ENCODE data around the gene PPP1R8.

DNA sequence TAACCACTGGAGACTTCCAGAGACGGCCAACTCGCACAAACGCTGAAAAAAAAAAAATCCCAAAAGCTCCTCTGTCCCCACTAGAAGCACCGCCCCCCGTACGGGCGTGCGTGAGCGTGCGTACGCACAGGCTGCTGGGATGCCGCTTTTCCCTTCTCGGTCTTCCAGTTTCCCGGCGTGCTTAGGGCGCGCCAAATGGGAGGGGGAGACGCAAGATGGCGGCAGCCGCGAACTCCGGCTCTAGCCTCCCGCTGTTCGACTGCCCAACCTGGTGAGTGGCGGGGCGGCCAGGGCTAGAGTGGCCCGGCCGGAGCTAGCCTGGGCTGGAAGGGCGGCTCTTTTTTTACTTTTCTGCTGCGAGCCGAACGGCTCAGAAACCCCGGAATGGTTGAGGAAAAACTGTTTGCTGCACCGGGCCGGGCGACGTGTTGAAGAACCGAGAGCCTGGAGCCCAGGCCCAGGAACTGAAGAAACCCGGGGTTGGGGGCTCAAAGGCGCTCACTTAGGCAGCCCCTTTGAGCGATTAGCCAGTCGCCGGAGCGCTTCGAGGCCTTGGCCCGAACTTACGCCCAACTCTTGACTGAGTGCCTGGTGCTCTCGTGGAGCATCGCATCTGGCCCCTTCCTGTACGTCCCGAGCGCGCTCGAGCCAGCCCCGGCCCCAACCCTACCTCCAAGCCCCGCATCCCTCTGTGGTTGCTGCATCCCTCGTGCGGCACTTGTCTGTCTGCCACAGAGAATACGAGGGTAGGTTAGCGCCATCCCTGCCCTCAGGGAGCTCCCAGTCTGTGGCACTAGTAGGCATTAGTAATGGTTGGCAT, at the start of gene PPP1R8:
- TF ChIP-seq, protein P1, sequence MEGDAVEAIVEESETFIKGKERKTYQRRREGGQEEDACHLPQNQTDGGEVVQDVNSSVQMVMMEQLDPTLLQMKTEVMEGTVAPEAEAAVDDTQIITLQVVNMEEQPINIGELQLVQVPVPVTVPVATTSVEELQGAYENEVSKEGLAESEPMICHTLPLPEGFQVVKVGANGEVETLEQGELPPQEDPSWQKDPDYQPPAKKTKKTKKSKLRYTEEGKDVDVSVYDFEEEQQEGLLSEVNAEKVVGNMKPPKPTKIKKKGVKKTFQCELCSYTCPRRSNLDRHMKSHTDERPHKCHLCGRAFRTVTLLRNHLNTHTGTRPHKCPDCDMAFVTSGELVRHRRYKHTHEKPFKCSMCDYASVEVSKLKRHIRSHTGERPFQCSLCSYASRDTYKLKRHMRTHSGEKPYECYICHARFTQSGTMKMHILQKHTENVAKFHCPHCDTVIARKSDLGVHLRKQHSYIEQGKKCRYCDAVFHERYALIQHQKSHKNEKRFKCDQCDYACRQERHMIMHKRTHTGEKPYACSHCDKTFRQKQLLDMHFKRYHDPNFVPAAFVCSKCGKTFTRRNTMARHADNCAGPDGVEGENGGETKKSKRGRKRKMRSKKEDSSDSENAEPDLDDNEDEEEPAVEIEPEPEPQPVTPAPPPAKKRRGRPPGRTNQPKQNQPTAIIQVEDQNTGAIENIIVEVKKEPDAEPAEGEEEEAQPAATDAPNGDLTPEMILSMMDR (conservative IDR thresholded peaks at IDR 0.05 in 1 of 2, IDR thresholded peaks at IDR 0.05 in 1 of 2; ENCODE audit: low read depth in 1 of 2, low read length in 2 of 2): no peak
- no peak for TF ChIP-seq EZH2 (IDR thresholded peaks at IDR 0.05; ENCODE audit: low read length, missing control alignments)
